Fibroblast of lung (primary cell): ENCODE measurements around the gene SEMA7A. TPM values are rescaled to one million over a fixed set of nuclear protein-coding genes. Genes with fewer than 3 reads are reported as not detected.
A peak's percentile ranks its signal among the peaks of the same experiment; 100 is the strongest.

Experiments used
- DNase-seq, 2 donors: peaks; one replicate each; pipeline versions ENCODE4 v3.0.0 to v3.0.0-alpha.2; 2010; ENCODE audit warnings: low read depth in 2 of 2
- H2AFZ ChIP-seq: 2 replicates; pipeline ENCODE4 v1.5.1; 2012; ENCODE audit warnings: low read length, control low read depth, inconsistent platforms
- H3K27ac ChIP-seq: 2 replicates; pipeline ENCODE4 v1.5.1; 2011; ENCODE audit warnings: low read length, control low read depth; ENCODE audit not compliant: insufficient read depth
- H3K27me3 ChIP-seq: 2 replicates; pipeline ENCODE4 v1.5.1; 2011; ENCODE audit warnings: mild to moderate bottlenecking, low read length; ENCODE audit not compliant: control insufficient read depth, insufficient read depth
- H3K36me3 ChIP-seq: 2 replicates; pipeline ENCODE4 v1.5.1; 2011; ENCODE audit warnings: low read length; ENCODE audit not compliant: control insufficient read depth, insufficient read depth
- H3K4me1 ChIP-seq: 2 replicates; pipeline ENCODE4 v1.5.1; 2011; ENCODE audit warnings: low read length; ENCODE audit not compliant: control insufficient read depth, insufficient read depth; ENCODE audit errors: extremely low read depth
- H3K4me2 ChIP-seq: 2 replicates; pipeline ENCODE4 v1.5.1; 2011; ENCODE audit warnings: low read length, control low read depth; ENCODE audit not compliant: insufficient read depth; ENCODE audit errors: extremely low read depth
- H3K4me3 ChIP-seq, 4 experiments: fragments of 200-600 bp in 1 of 4; sonication (generic) in 1 of 4; replicated peaks in 1 of 4; 2 replicates each; pipeline ENCODE4 v1.5.1; 2011 to 2016; ENCODE audit warnings: low read length in 4 of 4, low read depth in 3 of 4, mild to moderate bottlenecking in 3 of 4, control low read depth in 2 of 4, inconsistent platforms in 1 of 4, mixed read lengths in 1 of 4; ENCODE audit not compliant: insufficient read depth in 1 of 4; ENCODE audit errors: control extremely low read depth in 1 of 4
- H3K79me2 ChIP-seq: 2 replicates; pipeline ENCODE4 v1.5.1; 2012; ENCODE audit warnings: mild to moderate bottlenecking, low read length, inconsistent platforms; ENCODE audit not compliant: control insufficient read depth, insufficient read depth
- H3K9ac ChIP-seq: 2 replicates; pipeline ENCODE4 v1.5.1; 2011; ENCODE audit warnings: mild to moderate bottlenecking, low read length, control low read depth; ENCODE audit not compliant: insufficient read depth
- H3K9me3 ChIP-seq: 2 replicates; pipeline ENCODE4 v1.5.1; 2012; ENCODE audit warnings: low read depth, low read length; ENCODE audit not compliant: control insufficient read depth, insufficient read depth
- H4K20me1 ChIP-seq: 2 replicates; pipeline ENCODE4 v1.5.1; 2011; ENCODE audit warnings: low read length; ENCODE audit not compliant: control insufficient read depth, insufficient read depth; ENCODE audit errors: extremely low read depth
- CTCF ChIP-seq, 2 donors: IDR thresholded peaks in 1 of 2; conservative IDR thresholded peaks in 1 of 2; 1 replicate in 1 of 2; 2 replicates in 1 of 2; pipeline ENCODE4 v1.5.1; 2011 to 2012; ENCODE audit warnings: low read length in 2 of 2, control low read depth in 1 of 2, inconsistent platforms in 1 of 2, low read depth in 1 of 2, mild to moderate bottlenecking in 1 of 2
- EZH2 ChIP-seq: IDR thresholded peaks from 2 replicates; pipeline ENCODE4 v1.5.1; 2012; ENCODE audit warnings: low read length, control low read depth, mild to moderate bottlenecking; ENCODE audit errors: missing control alignments
- polyA plus RNA-seq, 2 donors: library from polyadenylated mRNA; depleted of rRNA in 1 of 2; stranded (reverse) in 1 of 2; unstranded in 1 of 2; fragments of >200 nt; gene quantifications; 2 replicates each; pipeline ENCODE4 v1.2.1, GENCODE V29; 2011 to 2012; ENCODE audit warnings: missing spikeins in 1 of 2
- total RNA-seq: library from RNA; depleted of rRNA; stranded (reverse); fragments of >200 nt; gene quantifications from 2 replicates; pipeline ENCODE4 v1.2.1, GENCODE V29; 2014

Gene SEMA7A
- total and polyA plus RNA-seq, 2 donors (not counting 1 experiment from before 2014, with no cell fraction given): 5.6 to 12.5 TPM

- Histone ChIP-seq H3K27ac (no peak overlapping the region), H3K79me2 (no peaks in the 10 kb centered on the region), H3K4me1 (no peaks in the 10 kb centered on the region), H3K9me3 (no peaks in the 10 kb centered on the region), H3K9ac (no peak overlapping the region), H3K4me3 (no peak overlapping the region), H2AFZ (no peak overlapping the region), H3K4me2 (no peak overlapping the region), H3K36me3 (peaks cover 2% of the 10 kb centered on the region), H3K27me3 (no peaks in the 10 kb centered on the region), H4K20me1 (no peaks in the 10 kb centered on the region)
- peak in 1 of 2 donors; percentile 88 for DNase-seq
- no peak for TF ChIP-seq EZH2
- TF ChIP-seq CTCF (conservative IDR thresholded peaks at IDR 0.05 in 1 of 2, IDR thresholded peaks at IDR 0.05 in 1 of 2; ENCODE audit: low read depth in 1 of 2, low read length in 2 of 2): no peak
These were observed 9.5 kb upstream of the SEMA7A start for GRCh38 chr15:74443100-74443909.

GRCh38 chr15:74442604-74443003, 8.8 kb upstream of the SEMA7A start:
- no peaks in the 10 kb centered on the region for H3K9me3 ChIP-seq
- no peaks in the 10 kb centered on the region for H3K4me1 ChIP-seq
- no peak overlapping the region for H3K27ac ChIP-seq
- no peak for TF ChIP-seq EZH2
- no peak for TF ChIP-seq CTCF (conservative IDR thresholded peaks at IDR 0.05 in 1 of 2, IDR thresholded peaks at IDR 0.05 in 1 of 2; ENCODE audit: low read depth in 1 of 2, low read length in 2 of 2)
- no peak overlapping the region for H2AFZ ChIP-seq
- no peak overlapping the region for H3K4me2 ChIP-seq
- peaks cover under 1% of the 10 kb centered on the region for H3K36me3 ChIP-seq
- no peaks in the 10 kb centered on the region for H4K20me1 ChIP-seq
- H3K4me3 ChIP-seq: no peak overlapping the region
- H3K9ac ChIP-seq: no peak overlapping the region
- no peak for DNase-seq
- no peaks in the 10 kb centered on the region for H3K27me3 ChIP-seq
- H3K79me2 ChIP-seq: no peaks in the 10 kb centered on the region

GRCh38 chr15:74442063-74442462, 8.3 kb upstream of the SEMA7A start:
- Histone ChIP-seq H4K20me1 (no peaks in the 10 kb centered on the region), H3K27ac (no peak overlapping the region), H3K79me2 (no peaks in the 10 kb centered on the region), H3K9ac (no peak overlapping the region), H3K9me3 (no peaks in the 10 kb centered on the region), H3K27me3 (no peaks in the 10 kb centered on the region), H2AFZ (no peak overlapping the region), H3K4me2 (no peak overlapping the region), H3K4me1 (no peaks in the 10 kb centered on the region), H3K36me3 (no peaks in the 10 kb centered on the region), H3K4me3 (no peak overlapping the region)
- DNase-seq: no peak
- TF ChIP-seq CTCF (conservative IDR thresholded peaks at IDR 0.05 in 1 of 2, IDR thresholded peaks at IDR 0.05 in 1 of 2; ENCODE audit: low read depth in 1 of 2, low read length in 2 of 2) (no peak), EZH2 (no peak)
